H1 (cell line): ENCODE measurements around the gene CDCP1. TPM values are rescaled to one million over a fixed set of nuclear protein-coding genes. Genes with fewer than 3 reads are reported as not detected.

Experiments
- EGR1 ChIP-seq: IDR thresholded peaks from 2 replicates; pipeline ENCODE4 v1.6.1; 2011; ENCODE audit warnings: low read depth, low read length, borderline replicate concordance
- MAFK ChIP-seq: IDR thresholded peaks from 2 replicates; pipeline ENCODE4 v1.6.1; 2012; ENCODE audit warnings: low read depth, mild to moderate bottlenecking, improper control_type of control experiment, low read length
- polyA plus RNA-seq, 7 experiments: library from polyadenylated mRNA; depleted of rRNA in 3 of 7; stranded (reverse) in 5 of 7; unstranded in 2 of 7; fragments of >200 nt in 5 of 7; fragments of 200-250 nt in 2 of 7; gene quantifications; 1 replicate in 5 of 7; 2 replicates in 1 of 7; 4 replicates in 1 of 7; pipeline versions ENCODE4 v1.2.1 to v1.2.3, GENCODE V29; 2011 to 2013; ENCODE audit warnings: missing spikeins in 2 of 7, mixed read lengths in 2 of 7
- total RNA-seq: library from RNA; stranded (reverse); fragmentation: NEBNext Ultra II Directional; extraction: Animal tissue kit (Norgen Biotek cat#: 25700); gene quantifications from 2 replicates; pipeline ENCODE4 v1.2.1, GENCODE V29; 2021

CDCP1 gene
- total and polyA plus RNA-seq, 2 of the 8 experiments (the other 6 are each of a cell fraction or from before 2014, with no cell fraction given): 10.0 to 23.3 TPM

- TF ChIP-seq EGR1 (no peak), MAFK (no peak)
Measured at GRCh38 chr3:45134758-45135521, 11.2 kb downstream of the CDCP1 start (continued).
